ENCODE measurements around the gene GNAI3.

The GNAI3 gene

GRCh38 chr1:109546311-109547109 lies 1.9 kb upstream of the GNAI3 start:
- peak; percentile 91 for DNase-seq (ENCODE audit: low spot score)

GRCh38 chr1:109547463-109548320 lies 723 bp upstream of the GNAI3 start:
- no peak for DNase-seq (ENCODE audit: low spot score)

DNA sequence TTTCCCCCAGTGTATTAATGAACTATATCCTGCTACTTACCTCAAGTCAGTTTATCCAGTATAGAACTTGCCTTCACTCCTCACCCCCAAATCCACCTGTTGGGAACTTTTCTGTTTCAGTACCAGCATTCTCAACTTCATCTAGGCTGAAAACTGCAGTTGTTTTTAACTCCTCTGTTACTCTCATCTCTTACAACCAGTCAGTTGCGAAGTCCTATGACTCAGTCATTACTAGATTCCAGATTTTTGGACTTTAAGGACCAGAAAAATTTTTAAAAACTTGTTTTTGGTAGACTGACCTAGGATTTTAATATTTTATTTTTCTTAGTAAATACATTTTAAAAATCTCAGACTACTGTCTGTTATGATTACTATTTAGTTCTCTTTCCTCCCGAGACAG lies 8.1 kb downstream of the GNAI3 start:
- DNase-seq (ENCODE audit: low spot score) = no peak

DNA sequence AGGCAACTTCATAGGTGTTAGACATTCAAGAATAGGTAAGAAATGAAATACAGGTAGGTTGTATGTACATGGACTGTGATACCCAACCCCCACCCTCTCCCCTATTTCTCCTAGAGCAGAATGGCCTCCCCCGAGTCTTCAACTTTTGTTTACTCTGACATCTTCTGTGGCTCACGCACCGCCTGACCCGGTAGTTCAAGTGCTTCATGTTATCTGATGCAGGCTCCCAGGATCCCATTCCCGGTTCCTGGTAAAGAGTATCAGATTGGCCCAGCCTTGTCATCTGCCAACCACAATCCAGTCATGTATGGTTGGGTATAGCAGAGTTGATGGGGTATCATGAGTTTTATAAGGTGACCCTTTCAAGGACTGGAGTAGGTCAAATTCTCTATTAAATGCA lies 9.1 kb downstream of the GNAI3 start:
- DNase-seq (ENCODE audit: low spot score) = no peak

GRCh38 chr1:109559995-109560394 lies 11.6 kb downstream of the GNAI3 start:
- DNase-seq (ENCODE audit: low spot score) = no peak

DNA sequence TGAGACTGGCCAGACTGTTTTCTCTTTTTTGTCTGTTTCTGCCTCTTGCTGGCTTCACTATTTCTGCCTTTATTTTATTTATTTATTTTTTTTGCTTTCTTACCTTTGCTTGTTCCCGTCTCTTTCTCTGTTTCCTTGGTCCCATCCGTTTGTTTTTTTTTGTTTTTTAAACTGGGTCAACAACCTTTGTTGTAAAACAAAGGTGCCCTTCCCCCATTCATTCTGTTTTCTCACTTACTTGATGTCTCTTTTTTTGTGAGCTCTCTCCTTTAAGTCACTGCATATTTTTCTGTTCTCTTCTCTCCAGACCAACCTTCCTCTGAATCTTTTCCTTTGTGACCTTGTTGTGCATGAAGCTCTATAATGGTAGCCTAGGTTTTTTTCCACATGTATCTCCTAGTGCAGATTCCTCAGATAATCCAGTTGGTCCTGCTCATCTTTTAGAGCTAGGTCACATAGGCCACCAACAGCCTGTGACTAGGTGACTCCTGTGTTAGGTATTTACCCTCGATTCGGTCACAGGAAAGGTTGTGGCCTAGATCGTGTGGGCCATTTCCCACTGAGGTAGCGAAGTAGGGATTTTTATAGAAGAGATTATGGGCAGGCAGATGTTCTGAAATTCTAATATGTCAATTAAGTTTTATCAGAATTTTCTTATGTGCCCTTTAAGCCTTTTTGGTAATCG lies 15.9 kb downstream of the GNAI3 start:
- no peak for DNase-seq (ENCODE audit: low spot score)

- DNase-seq (ENCODE audit: low spot score) = no peak
These were observed 16.8 kb downstream of the GNAI3 start for GRCh38 chr1:109565241-109565640.

- no peak for DNase-seq (ENCODE audit: low spot score)
These were observed 18.6 kb downstream of the GNAI3 start for GRCh38 chr1:109566982-109567381.

- no peak for DNase-seq (ENCODE audit: low spot score)
These were observed 19.7 kb downstream of the GNAI3 start for GRCh38 chr1:109567877-109568672.

GRCh38 chr1:109569323-109569722 lies 20.9 kb downstream of the GNAI3 start:
- no peak for DNase-seq (ENCODE audit: low spot score)

- peak; percentile 38 for DNase-seq (ENCODE audit: low spot score)
These were observed 22.0 kb downstream of the GNAI3 start for GRCh38 chr1:109570414-109570813.

GRCh38 chr1:109573785-109574184 lies 25.4 kb downstream of the GNAI3 start:
- DNase-seq (ENCODE audit: low spot score) = no peak

GRCh38 chr1:109578947-109579443 lies 30.6 kb downstream of the GNAI3 start:
- DNase-seq (ENCODE audit: low spot score) = no peak

GRCh38 chr1:109579491-109579890 lies 31.1 kb downstream of the GNAI3 start:
- no peak for DNase-seq (ENCODE audit: low spot score)

DNA sequence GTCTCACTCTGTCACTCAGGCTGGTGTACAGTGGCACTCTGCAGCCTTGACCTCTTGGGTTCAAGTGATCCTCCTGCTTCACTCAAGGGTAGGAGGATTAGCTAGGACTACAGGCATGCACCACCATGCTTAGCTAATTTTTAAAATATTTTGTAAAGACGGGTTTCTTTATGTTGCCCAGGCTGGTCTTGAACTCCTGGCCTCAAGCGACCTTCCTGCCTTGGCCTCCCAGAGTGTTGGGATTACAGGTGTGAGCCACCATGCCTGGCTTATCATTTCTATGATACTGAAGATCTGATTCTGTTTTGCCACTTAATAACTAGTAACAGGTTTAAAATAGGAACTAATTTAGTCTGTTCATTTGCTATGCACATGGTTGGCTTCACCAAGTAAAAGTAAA lies 33.6 kb downstream of the GNAI3 start:
- DNase-seq (ENCODE audit: low spot score) = no peak

DNA sequence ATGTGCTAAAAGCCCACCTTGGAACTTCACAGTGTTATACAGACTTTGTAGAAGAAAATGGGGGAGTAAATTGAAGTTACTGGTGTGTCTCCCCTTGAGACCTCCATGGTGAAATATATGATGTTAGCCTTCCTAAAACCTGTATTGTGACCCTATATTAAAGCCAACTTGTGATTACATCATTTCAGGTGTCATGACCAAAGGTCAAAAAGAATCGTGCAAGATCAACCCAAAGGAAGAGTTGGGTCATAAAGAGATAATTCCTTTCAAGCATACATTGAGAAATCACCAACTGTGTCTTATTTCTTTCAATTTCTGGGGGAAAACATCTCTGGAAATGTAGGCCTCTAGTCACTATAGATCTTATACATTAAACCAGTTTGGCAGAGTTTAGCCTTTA lies 36.4 kb downstream of the GNAI3 start:
- no peak for DNase-seq (ENCODE audit: low spot score)

GRCh38 chr1:109586055-109586454 lies 37.6 kb downstream of the GNAI3 start:
- DNase-seq (ENCODE audit: low spot score) = no peak

DNA sequence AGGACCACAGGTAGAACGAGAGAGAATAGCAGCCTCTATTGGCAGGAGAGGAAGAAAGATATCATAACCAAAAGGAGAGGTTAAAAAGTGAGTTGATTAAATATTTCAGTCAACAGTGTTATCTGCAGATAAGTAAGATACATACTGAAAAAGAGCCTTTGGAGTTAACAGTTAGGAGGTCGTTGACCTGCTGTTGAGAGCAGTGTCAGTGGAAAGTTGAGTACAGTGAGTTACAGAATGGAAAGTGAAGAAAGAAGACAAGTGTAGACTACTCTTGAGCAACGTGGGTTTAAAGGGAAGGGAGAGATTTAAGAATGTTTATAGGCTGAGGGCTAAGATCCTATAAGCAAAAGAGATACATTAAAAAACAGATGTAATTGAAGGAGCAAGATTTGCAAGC lies 40.8 kb downstream of the GNAI3 start:
- DNase-seq (ENCODE audit: low spot score) = no peak

DNA sequence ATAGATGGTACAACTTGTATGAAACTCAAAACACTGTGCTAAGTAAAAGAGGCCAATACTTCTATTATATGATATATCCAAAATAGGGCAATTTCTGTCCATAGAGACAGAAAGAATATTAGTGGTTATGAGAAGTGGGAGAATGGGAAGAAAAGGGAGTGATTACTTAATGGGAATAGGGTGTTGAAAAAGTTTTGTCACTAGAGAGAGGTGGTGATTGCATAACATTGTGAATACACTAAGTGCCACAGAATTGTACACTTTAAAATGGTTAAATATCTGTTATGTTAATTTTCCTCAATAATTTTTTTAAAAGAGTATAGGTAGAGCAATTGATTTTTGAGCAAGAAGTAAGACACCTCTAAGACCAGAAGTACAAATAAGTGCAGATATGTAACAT lies 41.3 kb downstream of the GNAI3 start:
- no peak for DNase-seq (ENCODE audit: low spot score)

- no peak for DNase-seq (ENCODE audit: low spot score)
These were observed 44.5 kb downstream of the GNAI3 start for GRCh38 chr1:109592916-109593315.

- DNase-seq (ENCODE audit: low spot score) = no peak
These were observed 47.1 kb downstream of the GNAI3 start for GRCh38 chr1:109595531-109595930.

GRCh38 chr1:109598156-109598555 lies 49.7 kb downstream of the GNAI3 start:
- DNase-seq (ENCODE audit: low spot score) = no peak

Data from iPS-NIHi11 (cell line).